ENCODE results near the gene PHC3.

PHC3 gene

DNA sequence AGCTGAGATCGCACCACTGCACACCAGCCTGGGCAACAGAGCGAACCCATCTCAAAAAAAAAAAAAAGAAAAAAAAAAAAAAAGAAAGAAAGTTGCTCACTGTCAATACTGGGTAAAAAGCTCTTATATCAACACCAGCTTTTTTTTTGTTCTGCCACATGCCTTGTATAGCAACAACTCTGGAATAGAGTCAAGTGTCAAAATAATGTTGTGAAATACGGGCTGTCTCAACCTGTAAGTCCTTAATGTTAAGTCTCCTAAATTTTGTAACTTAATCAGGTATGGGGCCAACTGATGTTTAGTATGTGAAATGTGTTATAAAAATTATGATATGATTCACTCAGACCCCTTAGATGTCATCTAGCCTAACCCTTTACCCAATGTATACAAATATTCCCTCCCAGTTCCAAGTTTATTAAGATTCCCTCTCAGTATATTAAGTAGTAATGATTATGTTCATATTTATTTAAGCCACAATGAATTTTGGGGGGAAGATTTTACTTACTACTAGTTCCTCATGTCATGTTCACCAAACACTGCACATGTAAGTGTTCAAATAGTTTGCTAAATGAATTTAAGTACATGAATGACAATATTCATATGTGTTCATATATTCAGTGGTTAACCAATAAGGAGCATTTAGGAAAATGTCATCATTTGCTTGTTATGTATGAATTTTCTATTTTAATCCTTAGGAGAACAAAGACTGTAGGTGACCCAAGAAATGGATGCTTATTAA is 91.5 kb downstream of the PHC3 start:
- Mint-ChIP-seq H3K4me3 (no peak overlapping the region), H3K9me3 (no peaks in the 10 kb centered on the region), H3K27me3 (ENCODE audit: low read depth) (no peaks in the 10 kb centered on the region), H3K36me3 (ENCODE audit: low read depth) (peaks cover 36% of the 10 kb centered on the region), H3K27ac (no peak overlapping the region), H3K4me1 (ENCODE audit: low read depth) (peaks cover 6% of the 10 kb centered on the region)

DNA sequence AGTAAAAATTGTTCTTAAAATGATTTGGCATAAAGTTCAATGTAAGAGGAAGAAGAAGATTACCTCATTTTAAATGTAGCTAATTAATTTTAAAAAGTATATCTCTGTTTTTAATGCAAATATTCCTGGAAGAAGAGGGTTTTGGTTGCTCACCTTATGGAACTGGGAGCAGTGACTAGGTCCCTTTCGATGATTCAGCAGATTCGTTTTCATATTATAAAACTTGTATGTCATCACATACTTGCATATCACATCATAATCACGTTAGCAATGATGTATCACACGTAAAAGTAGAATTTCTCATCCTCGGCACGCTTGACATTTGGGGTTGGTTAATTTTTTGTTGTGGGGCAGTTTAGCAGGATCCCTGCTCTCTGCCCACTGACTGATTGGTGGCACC is 96.1 kb downstream of the PHC3 start:
- Mint-ChIP-seq H3K4me3 (no peak overlapping the region), H3K27ac (no peak overlapping the region), H3K36me3 (ENCODE audit: low read depth) (peaks cover 21% of the 10 kb centered on the region), H3K9me3 (no peaks in the 10 kb centered on the region), H3K4me1 (ENCODE audit: low read depth) (peaks cover 2% of the 10 kb centered on the region), H3K27me3 (ENCODE audit: low read depth) (no peaks in the 10 kb centered on the region)

DNA sequence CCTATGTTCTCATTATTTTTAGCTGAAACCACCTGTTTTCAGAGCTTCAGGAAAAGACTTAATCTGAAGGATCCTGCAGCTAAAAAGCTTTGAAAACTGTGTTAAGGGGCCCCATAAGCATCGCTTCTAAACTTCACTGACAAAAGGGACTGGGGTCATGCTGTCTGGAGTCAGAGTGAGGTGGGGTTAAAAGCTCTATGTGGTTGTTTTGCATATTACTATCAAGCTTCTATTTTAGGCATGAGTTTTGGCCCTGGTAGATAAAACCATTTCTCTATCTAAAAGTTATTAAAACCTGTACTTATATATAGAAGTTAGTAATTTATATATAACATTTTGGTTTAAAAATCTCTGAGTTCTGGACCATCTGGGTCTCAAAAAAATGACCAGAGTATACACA is 98.2 kb downstream of the PHC3 start:
- peaks cover 8% of the 10 kb centered on the region for H3K4me1 Mint-ChIP-seq (ENCODE audit: low read depth)
- H3K4me3 Mint-ChIP-seq, result no peak overlapping the region
- no peak overlapping the region for H3K27ac Mint-ChIP-seq
- H3K9me3 Mint-ChIP-seq, result no peaks in the 10 kb centered on the region
- no peaks in the 10 kb centered on the region for H3K27me3 Mint-ChIP-seq (ENCODE audit: low read depth)
- H3K36me3 Mint-ChIP-seq (ENCODE audit: low read depth), result peaks cover 22% of the 10 kb centered on the region

DNA sequence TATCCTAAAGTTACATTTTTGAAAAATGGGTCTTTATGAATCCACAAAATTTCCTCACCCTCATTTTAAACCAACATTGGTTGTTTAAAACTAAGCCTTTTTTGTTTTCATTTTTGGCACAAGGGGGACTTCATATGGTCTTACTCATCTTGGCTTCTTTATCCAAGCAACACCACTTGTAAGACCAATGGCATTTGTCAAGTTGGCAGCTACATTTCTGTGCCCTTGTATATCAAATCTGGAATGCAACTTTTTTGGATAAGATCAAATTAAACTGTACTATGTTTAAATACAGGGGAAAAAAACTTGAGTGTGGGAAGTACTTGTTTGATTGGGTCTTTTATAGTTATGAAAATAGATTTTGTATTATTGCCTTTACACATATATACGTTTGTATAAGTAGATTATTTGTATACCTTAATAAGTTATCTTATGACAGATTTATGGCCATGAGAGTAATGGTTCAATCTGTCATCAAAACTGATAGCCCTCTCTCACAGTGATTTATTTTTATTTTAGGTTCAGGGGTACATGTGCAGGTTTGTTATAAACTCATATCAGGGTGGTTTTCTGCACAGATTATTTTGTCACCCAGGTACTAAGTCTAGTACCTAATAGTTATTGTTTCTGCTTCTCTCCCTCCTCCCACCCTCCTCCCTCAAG is 100.3 kb downstream of the PHC3 start:
- H3K4me1 Mint-ChIP-seq (ENCODE audit: low read depth), result peaks cover 8% of the 10 kb centered on the region
- H3K9me3 Mint-ChIP-seq, result no peaks in the 10 kb centered on the region
- peaks cover 23% of the 10 kb centered on the region for H3K36me3 Mint-ChIP-seq (ENCODE audit: low read depth)
- H3K4me3 Mint-ChIP-seq, result no peak overlapping the region
- no peaks in the 10 kb centered on the region for H3K27me3 Mint-ChIP-seq (ENCODE audit: low read depth)
- no peak overlapping the region for H3K27ac Mint-ChIP-seq

- H3K4me1 Mint-ChIP-seq (ENCODE audit: low read depth), result peaks cover 8% of the 10 kb centered on the region
- H3K36me3 Mint-ChIP-seq (ENCODE audit: low read depth), result peaks cover 22% of the 10 kb centered on the region
- no peak overlapping the region for H3K4me3 Mint-ChIP-seq
- no peak overlapping the region for H3K27ac Mint-ChIP-seq
- H3K27me3 Mint-ChIP-seq (ENCODE audit: low read depth), result no peaks in the 10 kb centered on the region
- no peaks in the 10 kb centered on the region for H3K9me3 Mint-ChIP-seq
Observed at GRCh38 chr3:170080605-170081004, 100.9 kb downstream of the PHC3 start.

GRCh38 chr3:170079536-170080165 is 101.9 kb downstream of the PHC3 start:
- Mint-ChIP-seq H3K9me3 (no peaks in the 10 kb centered on the region), H3K4me1 (ENCODE audit: low read depth) (peaks cover 8% of the 10 kb centered on the region), H3K36me3 (ENCODE audit: low read depth) (peaks cover 21% of the 10 kb centered on the region), H3K27me3 (ENCODE audit: low read depth) (no peaks in the 10 kb centered on the region), H3K4me3 (no peak overlapping the region), H3K27ac (peak overlapping the region; percentile 2)

- H3K36me3 Mint-ChIP-seq (ENCODE audit: low read depth), result peaks cover 21% of the 10 kb centered on the region
- peaks cover 8% of the 10 kb centered on the region for H3K4me1 Mint-ChIP-seq (ENCODE audit: low read depth)
- no peaks in the 10 kb centered on the region for H3K27me3 Mint-ChIP-seq (ENCODE audit: low read depth)
- no peak overlapping the region for H3K4me3 Mint-ChIP-seq
- no peaks in the 10 kb centered on the region for H3K9me3 Mint-ChIP-seq
- no peak overlapping the region for H3K27ac Mint-ChIP-seq
Observed at GRCh38 chr3:170078620-170079281, 102.8 kb downstream of the PHC3 start.

- Mint-ChIP-seq H3K27ac (no peak overlapping the region), H3K4me3 (no peak overlapping the region), H3K4me1 (ENCODE audit: low read depth) (peaks cover 8% of the 10 kb centered on the region), H3K27me3 (ENCODE audit: low read depth) (no peaks in the 10 kb centered on the region), H3K36me3 (ENCODE audit: low read depth) (peaks cover 27% of the 10 kb centered on the region), H3K9me3 (peaks cover 10% of the 10 kb centered on the region)
Observed at GRCh38 chr3:170077361-170077760, 104.2 kb downstream of the PHC3 start.

DNA sequence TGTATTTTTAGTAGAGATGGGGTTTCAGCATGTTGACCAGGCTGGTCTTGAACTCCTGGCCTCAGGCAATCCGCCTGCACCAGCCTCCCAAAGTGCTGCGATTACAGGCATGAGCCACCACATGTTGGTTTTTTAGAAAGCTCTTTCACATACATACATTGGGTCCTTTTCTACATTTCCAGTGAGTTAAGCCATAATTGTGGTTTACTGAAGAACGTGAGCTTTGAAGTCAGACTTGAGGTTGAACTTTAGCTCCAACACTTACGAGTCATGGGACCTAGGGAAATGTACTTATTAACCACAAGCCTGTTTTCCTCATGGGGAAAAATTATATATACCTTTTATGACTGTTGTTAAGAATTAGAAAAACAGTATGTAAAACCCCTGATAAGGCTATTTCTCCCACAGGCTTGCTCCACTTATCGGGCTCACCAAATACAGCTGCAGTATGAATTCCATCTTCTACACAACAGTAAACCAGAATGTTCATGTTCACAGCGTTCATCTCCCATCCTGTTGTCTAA is 104.8 kb downstream of the PHC3 start:
- Mint-ChIP-seq H3K27ac (no peak overlapping the region), H3K36me3 (ENCODE audit: low read depth) (peaks cover 29% of the 10 kb centered on the region), H3K27me3 (ENCODE audit: low read depth) (no peaks in the 10 kb centered on the region)

GRCh38 chr3:170075441-170076091 is 106.0 kb downstream of the PHC3 start:
- H3K9me3 Mint-ChIP-seq, result peaks cover 13% of the 10 kb centered on the region
- no peaks in the 10 kb centered on the region for H3K27me3 Mint-ChIP-seq (ENCODE audit: low read depth)
- H3K36me3 Mint-ChIP-seq (ENCODE audit: low read depth), result peaks cover 26% of the 10 kb centered on the region
- H3K4me3 Mint-ChIP-seq, result no peak overlapping the region
- H3K27ac Mint-ChIP-seq, result no peak overlapping the region
- peaks cover 7% of the 10 kb centered on the region for H3K4me1 Mint-ChIP-seq (ENCODE audit: low read depth)

More for the DNA sequence above, 104.8 kb downstream of the PHC3 start:
- H3K4me3 Mint-ChIP-seq, result no peak overlapping the region
- H3K4me1 Mint-ChIP-seq (ENCODE audit: low read depth), result peaks cover 8% of the 10 kb centered on the region
- H3K9me3 Mint-ChIP-seq, result peaks cover 13% of the 10 kb centered on the region

DNA sequence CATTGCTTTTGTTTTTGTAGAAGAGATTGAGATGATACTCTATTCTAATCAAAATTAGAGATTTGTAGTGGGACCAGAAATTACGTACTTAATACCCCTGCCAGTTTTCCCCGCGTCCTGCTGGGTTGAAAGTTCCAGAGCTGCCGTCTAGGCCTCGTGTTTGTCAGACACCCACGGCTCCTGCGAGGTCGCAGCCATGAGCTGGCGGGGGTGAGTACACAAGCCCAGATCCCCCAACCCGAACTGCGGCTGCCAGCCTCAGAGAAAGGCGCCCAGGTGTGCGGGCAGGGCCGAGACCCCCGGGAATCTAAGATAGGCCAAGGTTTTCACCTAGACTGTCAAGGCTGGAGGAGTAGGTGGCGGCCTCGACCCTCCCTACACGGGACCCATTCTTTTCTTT is 117.4 kb downstream of the PHC3 start:
- Mint-ChIP-seq H3K4me3 (no peak overlapping the region), H3K27me3 (ENCODE audit: low read depth) (no peaks in the 10 kb centered on the region), H3K9me3 (no peaks in the 10 kb centered on the region), H3K36me3 (ENCODE audit: low read depth) (peaks cover 2% of the 10 kb centered on the region), H3K4me1 (ENCODE audit: low read depth) (no peaks in the 10 kb centered on the region), H3K27ac (no peak overlapping the region)

DNA sequence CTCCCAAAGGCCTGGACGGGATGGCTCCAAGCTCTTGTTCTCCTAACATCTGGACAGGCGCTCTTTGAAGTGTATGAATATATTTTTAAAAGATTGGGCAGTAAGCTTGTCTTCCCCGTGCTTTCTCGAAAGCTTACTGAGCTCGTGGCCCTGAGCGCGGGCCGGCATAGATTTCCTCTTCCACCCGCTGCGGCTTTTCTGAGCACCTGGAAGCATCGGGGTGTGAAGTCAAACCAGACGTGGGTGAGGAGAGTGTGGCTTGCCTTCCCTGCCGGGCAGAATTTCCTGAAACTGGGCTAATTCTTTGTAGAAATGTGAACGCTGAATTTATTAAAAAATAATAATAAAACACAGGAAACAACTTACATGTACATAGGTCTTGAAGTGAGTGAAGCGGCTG is 117.8 kb downstream of the PHC3 start:
- no peaks in the 10 kb centered on the region for H3K9me3 Mint-ChIP-seq
- no peaks in the 10 kb centered on the region for H3K27me3 Mint-ChIP-seq (ENCODE audit: low read depth)
- H3K4me1 Mint-ChIP-seq (ENCODE audit: low read depth), result no peaks in the 10 kb centered on the region
- no peak overlapping the region for H3K27ac Mint-ChIP-seq
- H3K36me3 Mint-ChIP-seq (ENCODE audit: low read depth), result peaks cover 2% of the 10 kb centered on the region
- no peak overlapping the region for H3K4me3 Mint-ChIP-seq

DNA sequence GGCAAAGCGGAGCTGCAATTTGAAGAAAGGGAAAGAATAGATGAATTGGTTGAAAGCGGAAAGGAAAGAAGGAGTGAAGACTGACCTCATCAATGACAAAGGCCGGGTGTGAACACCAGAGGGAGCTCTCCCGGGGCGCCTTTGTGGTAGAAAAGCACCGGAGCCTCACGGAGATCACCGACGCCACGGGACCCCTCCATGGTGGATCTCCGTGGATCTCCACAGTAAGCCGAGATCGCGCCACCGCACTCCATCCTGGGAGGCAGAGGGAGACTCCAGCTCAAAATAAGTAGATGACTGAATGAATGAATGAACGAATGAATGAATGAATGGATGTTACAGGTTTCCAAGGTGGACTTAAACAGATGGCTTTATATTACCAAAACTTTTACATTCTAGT is 118.8 kb downstream of the PHC3 start:
- Mint-ChIP-seq H3K27me3 (ENCODE audit: low read depth) (no peaks in the 10 kb centered on the region), H3K36me3 (ENCODE audit: low read depth) (peaks cover 2% of the 10 kb centered on the region), H3K4me1 (ENCODE audit: low read depth) (peaks cover 6% of the 10 kb centered on the region), H3K9me3 (no peaks in the 10 kb centered on the region), H3K4me3 (no peak overlapping the region), H3K27ac (no peak overlapping the region)

- H3K9me3 Mint-ChIP-seq, result no peaks in the 10 kb centered on the region
- H3K4me1 Mint-ChIP-seq (ENCODE audit: low read depth), result peaks cover 12% of the 10 kb centered on the region
- H3K27me3 Mint-ChIP-seq (ENCODE audit: low read depth), result no peaks in the 10 kb centered on the region
- no peak overlapping the region for H3K27ac Mint-ChIP-seq
- no peak overlapping the region for H3K4me3 Mint-ChIP-seq
- H3K36me3 Mint-ChIP-seq (ENCODE audit: low read depth), result peaks cover 2% of the 10 kb centered on the region
Observed at GRCh38 chr3:170062068-170062467, 119.5 kb downstream of the PHC3 start.
